Measurements from ENCODE around the gene MGAT3.

GRCh38 chr22:39432361-39432811 lies 24.4 kb upstream of the MGAT3 start:
- no peak for TF ChIP-seq POLR2AphosphoS5 (IDR thresholded peaks at IDR 0.05)
- TF ChIP-seq CTCF (IDR thresholded peaks at IDR 0.05) = no peak

Measured in upper lobe of left lung (tissue), 4 donors.